Endodermal cell (in vitro differentiated cells): ENCODE data around the gene TMPRSS2. TPM values are rescaled to one million over a fixed set of nuclear protein-coding genes. Genes with fewer than 3 reads are reported as not detected.

Experiments
- DNase-seq: peaks from one replicate; pipeline ENCODE4 v3.0.0-alpha.2; 2017
- H3K27ac ChIP-seq: 2 replicates; pipeline ENCODE4 v1.5.1; 2013; ENCODE audit warnings: mild to moderate bottlenecking, low read depth, low read length, moderate library complexity
- H3K27me3 ChIP-seq: 2 replicates; pipeline ENCODE4 v1.6.1; 2013; ENCODE audit warnings: mild to moderate bottlenecking, low read length, moderate library complexity; ENCODE audit not compliant: insufficient read depth, control insufficient read depth, poor library complexity, severe bottlenecking
- H3K36me3 ChIP-seq: 2 replicates; pipeline ENCODE4 v1.7.0; 2013; ENCODE audit warnings: mild to moderate bottlenecking, low read length, moderate library complexity; ENCODE audit not compliant: control insufficient read depth, insufficient read depth
- H3K4me1 ChIP-seq: one replicate; pipeline ENCODE4 v1.7.0; 2013; ENCODE audit warnings: low read length; ENCODE audit not compliant: control insufficient read depth, insufficient read depth
- H3K4me3 ChIP-seq: 2 replicates; pipeline ENCODE4 v1.5.1; 2013; ENCODE audit warnings: mild to moderate bottlenecking, low read length, moderate library complexity
- H3K9ac ChIP-seq: 2 replicates; pipeline ENCODE4 v1.6.1; 2013; ENCODE audit warnings: mild to moderate bottlenecking, low read length, moderate library complexity; ENCODE audit not compliant: poor library complexity, severe bottlenecking; ENCODE audit errors: extremely low read depth
- H3K9me3 ChIP-seq: 2 replicates; pipeline ENCODE4 v1.6.1; 2013; ENCODE audit warnings: mild to moderate bottlenecking, low read length, moderate library complexity; ENCODE audit not compliant: control insufficient read depth
- H3K27ac Mint-ChIP-seq: 2 replicates; pipeline ENCODE4 v1.8.0; 2020; ENCODE audit warnings: mixed read lengths
- H3K27me3 Mint-ChIP-seq: 2 replicates; pipeline ENCODE4 v1.8.0; 2021; ENCODE audit warnings: mild to moderate bottlenecking, mixed read lengths; ENCODE audit not compliant: insufficient read depth
- H3K36me3 Mint-ChIP-seq: 2 replicates; pipeline ENCODE4 v1.8.0; 2020; ENCODE audit warnings: low read depth, mixed read lengths
- H3K4me1 Mint-ChIP-seq: 2 replicates; pipeline ENCODE4 v1.8.0; 2020; ENCODE audit warnings: mixed read lengths
- H3K4me3 Mint-ChIP-seq: 2 replicates; pipeline ENCODE4 v1.8.0; 2020; ENCODE audit warnings: mild to moderate bottlenecking, moderate library complexity, mixed read lengths
- H3K9me3 Mint-ChIP-seq: 2 replicates; pipeline ENCODE4 v1.8.0; 2020; ENCODE audit warnings: mild to moderate bottlenecking, mixed read lengths
- CTCF ChIP-seq: fragments of 200-600 bp; sonication (generic); conservative IDR thresholded peaks from 2 replicates; pipeline ENCODE4 v1.5.0; 2021; ENCODE audit warnings: antibody characterized with exemption, mild to moderate bottlenecking
- WGBS, 2 experiments: methylation state at CpG; one replicate each; pipeline versions ENCODE4 v1.1.5 to v1.1.7; 2013; ENCODE audit warnings: missing lambda C conversion rate in 2 of 2, mixed read lengths in 1 of 2; ENCODE audit not compliant: insufficient coverage in 1 of 2, insufficient read length in 1 of 2; 5-methylcytosine and 5-hydroxymethylcytosine counted together
- total RNA-seq, 2 donors: library from RNA; stranded (reverse); fragmentation: NEBNext Ultra II Directional in 1 of 2; extraction: Animal tissue kit (Norgen Biotek cat#: 25700) in 1 of 2; gene quantifications; 2 replicates in 1 of 2; 3 replicates in 1 of 2; pipeline ENCODE4 v1.2.1, GENCODE V29; 2021

The TMPRSS2 gene
- total RNA-seq, 2 donors from 2014 or later = 17.6 to 19.2 TPM

GRCh38 chr21:41482301-41482700, 25.7 kb downstream of the TMPRSS2 start:
- no peak overlapping the region for H3K4me3 ChIP-seq
- H3K9ac ChIP-seq = no peak overlapping the region
- Mint-ChIP-seq H3K27me3 (no peaks in the 10 kb centered on the region), H3K4me3 (no peak overlapping the region), H3K4me1 (peaks cover 13% of the 10 kb centered on the region), H3K27ac (no peak overlapping the region), H3K36me3 (peaks cover 7% of the 10 kb centered on the region), H3K9me3 (no peaks in the 10 kb centered on the region)
- H3K27me3 ChIP-seq = no peaks in the 10 kb centered on the region
- no peak overlapping the region for H3K27ac ChIP-seq
- no peak for DNase-seq
- no peaks in the 10 kb centered on the region for H3K36me3 ChIP-seq
- TF ChIP-seq CTCF = no peak
- no peaks in the 10 kb centered on the region for H3K9me3 ChIP-seq
- H3K4me1 ChIP-seq = peaks cover 3% of the 10 kb centered on the region
- WGBS, 2 experiments = 87 to 90% methylated on average over 6 of the region's 6 CpGs

- Histone ChIP-seq H3K9ac (no peak overlapping the region), H3K9me3 (no peaks in the 10 kb centered on the region), H3K27ac (no peak overlapping the region), H3K4me3 (no peak overlapping the region), H3K36me3 (no peaks in the 10 kb centered on the region), H3K27me3 (no peaks in the 10 kb centered on the region), H3K4me1 (peaks cover 3% of the 10 kb centered on the region)
- TF ChIP-seq CTCF = no peak
- 94 to 95% methylated on average over 6 to 7 of the region's 8 CpGs for WGBS, 2 experiments
- no peak overlapping the region for H3K27ac Mint-ChIP-seq
- no peak overlapping the region for H3K4me3 Mint-ChIP-seq
- H3K27me3 Mint-ChIP-seq = no peaks in the 10 kb centered on the region
- peaks cover 15% of the 10 kb centered on the region for H3K4me1 Mint-ChIP-seq
- H3K9me3 Mint-ChIP-seq = no peaks in the 10 kb centered on the region
- no peaks in the 10 kb centered on the region for H3K36me3 Mint-ChIP-seq
- no peak for DNase-seq
Measured at GRCh38 chr21:41481191-41481590, 26.8 kb downstream of the TMPRSS2 start.

GRCh38 chr21:41480086-41480690, 27.8 kb downstream of the TMPRSS2 start:
- no peak for DNase-seq
- Histone ChIP-seq H3K4me3 (no peak overlapping the region), H3K36me3 (no peaks in the 10 kb centered on the region), H3K4me1 (peaks cover 3% of the 10 kb centered on the region), H3K9ac (no peak overlapping the region), H3K9me3 (no peaks in the 10 kb centered on the region), H3K27ac (no peak overlapping the region), H3K27me3 (no peaks in the 10 kb centered on the region)
- Mint-ChIP-seq H3K27me3 (no peaks in the 10 kb centered on the region), H3K4me1 (peaks cover 15% of the 10 kb centered on the region), H3K4me3 (no peak overlapping the region), H3K9me3 (no peaks in the 10 kb centered on the region), H3K36me3 (no peaks in the 10 kb centered on the region), H3K27ac (no peak overlapping the region)
- no peak for TF ChIP-seq CTCF
- 91 to 96% methylated on average over 12 to 17 of the region's 17 CpGs for WGBS, 2 experiments
